ENCODE results near the gene MSX1.

The MSX1 gene

DNA sequence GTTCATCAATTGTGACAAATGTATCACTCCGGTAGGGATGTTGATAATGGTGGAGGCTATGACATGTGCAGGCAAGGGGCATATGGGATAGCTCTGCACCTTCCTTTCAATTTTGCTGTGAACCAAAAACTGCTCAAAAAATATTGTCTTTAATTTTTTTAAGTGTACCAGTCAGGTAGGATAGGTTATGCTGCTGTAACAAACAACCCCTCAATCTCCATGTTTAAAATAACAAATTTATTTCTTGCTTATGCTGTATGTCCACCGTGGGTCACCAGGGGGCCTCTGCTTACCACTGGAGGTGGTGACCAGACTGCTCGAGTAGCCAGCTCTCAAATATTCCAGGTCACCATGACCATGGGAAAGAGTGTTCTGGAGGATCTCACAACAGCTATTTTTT, 23.4 kb upstream of the MSX1 start:
- TF ChIP-seq, protein P1, sequence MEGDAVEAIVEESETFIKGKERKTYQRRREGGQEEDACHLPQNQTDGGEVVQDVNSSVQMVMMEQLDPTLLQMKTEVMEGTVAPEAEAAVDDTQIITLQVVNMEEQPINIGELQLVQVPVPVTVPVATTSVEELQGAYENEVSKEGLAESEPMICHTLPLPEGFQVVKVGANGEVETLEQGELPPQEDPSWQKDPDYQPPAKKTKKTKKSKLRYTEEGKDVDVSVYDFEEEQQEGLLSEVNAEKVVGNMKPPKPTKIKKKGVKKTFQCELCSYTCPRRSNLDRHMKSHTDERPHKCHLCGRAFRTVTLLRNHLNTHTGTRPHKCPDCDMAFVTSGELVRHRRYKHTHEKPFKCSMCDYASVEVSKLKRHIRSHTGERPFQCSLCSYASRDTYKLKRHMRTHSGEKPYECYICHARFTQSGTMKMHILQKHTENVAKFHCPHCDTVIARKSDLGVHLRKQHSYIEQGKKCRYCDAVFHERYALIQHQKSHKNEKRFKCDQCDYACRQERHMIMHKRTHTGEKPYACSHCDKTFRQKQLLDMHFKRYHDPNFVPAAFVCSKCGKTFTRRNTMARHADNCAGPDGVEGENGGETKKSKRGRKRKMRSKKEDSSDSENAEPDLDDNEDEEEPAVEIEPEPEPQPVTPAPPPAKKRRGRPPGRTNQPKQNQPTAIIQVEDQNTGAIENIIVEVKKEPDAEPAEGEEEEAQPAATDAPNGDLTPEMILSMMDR (IDR thresholded peaks at IDR 0.05) = no peak

DNA sequence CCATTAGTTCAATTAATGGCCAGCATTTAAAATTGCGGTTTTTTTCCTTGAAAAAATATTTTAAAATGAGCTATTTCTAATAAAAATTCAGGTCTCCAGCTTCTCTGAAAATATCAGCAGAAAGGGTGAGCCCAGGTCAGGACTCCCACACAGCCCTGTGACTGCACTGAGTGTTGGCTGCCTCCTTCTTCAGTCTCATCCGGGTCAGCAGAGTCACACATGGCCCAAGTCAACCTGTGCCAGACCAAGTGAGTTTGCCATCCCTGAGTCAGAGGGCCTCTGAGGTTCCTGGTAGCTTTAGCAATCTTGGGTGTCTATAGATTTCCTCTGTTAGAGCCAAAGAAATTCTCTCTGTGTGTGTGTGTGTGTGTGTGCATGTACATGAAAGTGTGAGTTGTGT, 22.1 kb upstream of the MSX1 start:
- TF ChIP-seq, protein P1 (IDR thresholded peaks at IDR 0.05) = no peak

GRCh38 chr4:4838051-4838935, 21.2 kb upstream of the MSX1 start:
- TF ChIP-seq, protein P1 (IDR thresholded peaks at IDR 0.05) = no peak

DNA sequence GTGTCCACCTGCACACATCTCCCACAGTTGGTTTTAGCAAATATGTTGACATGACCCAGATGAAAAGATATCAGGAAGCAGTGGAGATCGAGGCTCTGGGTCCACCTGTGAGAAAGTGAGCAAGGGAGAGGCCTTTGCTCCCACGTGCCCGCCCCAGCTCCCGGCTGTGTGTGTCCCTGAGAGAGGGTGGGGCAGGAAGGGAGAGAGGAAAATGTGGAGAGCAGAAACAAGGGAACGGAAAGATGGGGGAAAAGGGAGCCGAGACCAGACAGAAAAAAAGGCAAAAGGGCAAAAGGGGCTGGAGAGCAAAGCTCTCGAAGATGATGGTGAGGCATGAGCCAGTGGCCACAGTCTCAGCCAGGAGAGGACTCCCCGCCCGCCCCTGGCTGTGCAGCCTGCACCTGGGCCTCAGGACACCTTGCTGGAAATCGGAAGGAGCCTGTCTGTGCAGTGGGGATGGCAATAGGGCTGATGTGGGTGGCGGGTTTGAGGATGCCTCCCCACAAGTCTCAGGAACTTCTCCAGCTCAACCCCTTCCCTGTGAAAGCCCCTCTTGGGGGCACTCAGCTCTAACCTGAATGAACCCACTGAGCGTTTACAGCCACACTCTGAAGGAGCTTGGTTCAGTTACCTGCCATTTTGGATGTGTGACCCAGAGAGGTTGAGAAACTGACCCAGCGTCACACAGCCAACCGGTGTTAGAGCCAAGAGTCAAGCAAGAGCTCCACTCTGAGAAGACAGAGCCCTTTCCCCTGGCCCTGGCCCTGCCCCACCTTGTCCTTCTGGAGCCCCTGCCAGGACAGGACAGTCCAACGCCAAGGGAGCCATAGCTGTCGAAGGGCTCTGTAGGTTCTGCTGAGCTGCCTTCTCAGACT, 20.3 kb upstream of the MSX1 start:
- TF ChIP-seq, protein P1 (IDR thresholded peaks at IDR 0.05) = no peak

DNA sequence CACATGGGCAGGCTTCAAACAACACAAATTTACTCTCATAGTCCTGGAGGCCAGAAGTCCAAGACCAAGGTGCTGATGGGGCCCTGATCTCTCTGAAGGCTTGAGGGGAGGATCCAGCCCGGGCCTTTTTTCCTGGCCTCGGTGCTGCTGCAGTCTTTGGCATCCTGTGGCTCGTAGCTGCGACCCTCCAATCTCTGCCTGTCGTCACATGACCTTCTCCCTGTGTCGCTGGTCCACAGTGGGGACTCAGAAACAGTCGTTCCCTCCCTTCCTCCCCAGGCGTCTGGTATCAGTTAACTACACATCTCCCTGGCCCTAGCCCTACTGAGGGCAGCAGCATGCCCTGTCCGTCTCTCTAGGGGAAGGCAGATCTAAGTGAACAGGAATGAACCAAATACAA, 19.1 kb upstream of the MSX1 start:
- TF ChIP-seq, protein P1 (IDR thresholded peaks at IDR 0.05) = no peak

DNA sequence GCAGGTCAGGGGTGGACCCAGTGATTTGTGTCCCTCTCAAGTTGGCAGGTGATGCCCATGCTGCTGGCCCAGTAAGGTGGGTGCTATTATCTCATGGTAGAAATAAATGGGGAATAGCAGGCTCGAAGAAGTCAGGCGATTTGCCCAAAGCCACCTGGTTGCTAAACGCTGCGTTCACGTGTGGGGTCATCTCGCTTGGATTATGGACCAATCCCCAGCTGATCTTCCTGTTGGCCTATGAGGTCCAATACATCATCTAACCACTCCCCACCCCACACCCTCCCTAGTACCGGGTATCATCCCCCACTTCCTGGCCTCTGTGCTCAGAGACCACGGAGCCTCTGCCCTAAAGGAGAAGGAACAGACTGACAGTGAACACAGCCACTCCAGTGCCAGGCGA, 18.3 kb upstream of the MSX1 start:
- TF ChIP-seq, protein P1 (IDR thresholded peaks at IDR 0.05) = no peak

DNA sequence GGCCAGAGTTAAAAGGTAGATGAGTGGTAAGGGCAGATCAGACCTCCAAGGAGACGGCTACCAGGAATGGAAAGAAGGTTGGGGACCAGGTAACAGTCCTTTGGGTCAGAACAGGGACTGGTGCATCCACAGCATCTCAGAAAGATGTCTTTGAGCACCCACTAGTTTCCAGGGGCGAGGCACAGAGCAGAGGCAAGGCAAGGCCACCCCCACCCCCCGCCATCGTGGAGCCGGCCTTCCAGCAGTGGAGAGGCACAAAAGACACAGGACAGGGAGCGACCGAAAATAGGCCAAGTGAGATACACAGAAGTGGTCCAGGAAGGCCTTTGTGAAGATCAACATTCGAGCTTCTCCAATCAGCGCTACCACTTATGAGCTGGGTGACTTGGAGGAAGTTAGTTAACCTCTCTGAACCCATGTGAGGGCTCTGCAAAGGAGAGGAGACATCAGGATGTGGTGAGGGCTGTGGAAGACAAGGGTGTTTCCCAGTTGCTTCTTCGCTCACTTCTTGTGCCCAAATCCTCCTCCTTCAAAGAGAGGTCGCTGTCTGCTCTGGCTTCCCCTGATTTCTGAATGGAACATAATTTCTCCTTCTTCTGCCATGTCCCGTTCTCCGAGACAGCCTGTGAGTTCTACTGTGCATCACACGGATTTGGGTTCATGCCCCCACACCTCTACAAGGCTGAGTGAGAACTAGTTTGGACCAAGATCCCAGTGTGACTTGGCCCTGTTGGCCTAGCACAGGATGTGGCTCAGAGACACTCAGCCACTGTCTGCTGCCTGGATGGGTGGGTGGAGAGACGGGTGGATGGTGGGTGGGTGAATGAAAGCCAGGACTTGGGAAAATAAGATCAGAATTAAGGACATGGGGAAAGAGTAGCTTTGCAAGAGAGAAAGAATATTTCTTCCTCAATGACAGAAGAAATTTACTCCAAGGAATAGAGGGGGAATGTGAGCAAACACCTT, 16.7 kb upstream of the MSX1 start:
- TF ChIP-seq, protein P1 (IDR thresholded peaks at IDR 0.05) = no peak

Measured in LNCAP (cell line).